ENCODE data around the gene CFHR5.
"Not testable (repeated sequence)": the region's sequence is repeated elsewhere in the genome, so short reads cannot be mapped to it uniquely, and the experiment has no call there.

The CFHR5 gene

DNA sequence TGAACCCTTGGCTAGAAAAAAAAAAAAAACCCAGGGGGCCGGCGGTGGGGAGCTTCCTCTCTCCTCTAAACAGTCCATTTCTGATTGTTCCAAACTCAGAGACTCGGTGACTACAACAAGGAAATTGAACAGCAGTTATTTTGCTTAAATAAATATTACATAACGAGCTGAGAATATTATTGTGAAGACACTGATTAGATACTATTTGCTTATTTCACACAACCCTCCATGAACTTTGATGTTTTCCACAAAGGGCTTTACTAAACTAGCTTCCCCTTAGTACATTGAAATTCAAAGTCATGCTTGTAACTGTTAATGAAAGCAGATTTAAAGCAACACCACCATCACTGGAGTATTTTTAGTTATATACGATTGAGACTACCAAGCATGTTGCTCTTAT is at the start of gene CFHR5:
Gene CFHR5 (plus strand): TSS at position 279 of the 400 bp plus-strand sequence. CDS start 109 bp downstream, at position 388.
- no peak for DNase-seq

DNA sequence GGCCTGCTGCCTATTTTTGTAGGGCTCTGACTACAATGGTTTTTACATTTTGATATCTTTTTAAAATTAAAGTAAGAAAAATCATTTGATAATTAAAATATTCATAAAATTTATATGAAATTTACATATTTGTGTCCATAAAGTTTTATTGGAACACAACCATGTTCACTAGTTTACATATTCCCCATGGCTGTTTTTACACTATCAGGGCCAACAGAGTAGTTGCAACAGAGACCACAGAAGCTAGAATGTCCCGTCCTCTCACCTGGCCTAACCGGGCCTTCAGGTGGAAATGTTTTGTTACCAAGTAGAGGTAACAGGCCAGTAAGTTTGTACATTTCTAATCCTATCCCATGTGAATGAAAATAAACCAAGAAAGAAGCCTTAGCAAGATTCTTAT is 44.5 kb upstream of the CFHR5 start:
- not testable (repeated sequence) for DNase-seq

GRCh38 chr1:196933531-196934189 is 43.7 kb upstream of the CFHR5 start:
- no peak for DNase-seq

DNA sequence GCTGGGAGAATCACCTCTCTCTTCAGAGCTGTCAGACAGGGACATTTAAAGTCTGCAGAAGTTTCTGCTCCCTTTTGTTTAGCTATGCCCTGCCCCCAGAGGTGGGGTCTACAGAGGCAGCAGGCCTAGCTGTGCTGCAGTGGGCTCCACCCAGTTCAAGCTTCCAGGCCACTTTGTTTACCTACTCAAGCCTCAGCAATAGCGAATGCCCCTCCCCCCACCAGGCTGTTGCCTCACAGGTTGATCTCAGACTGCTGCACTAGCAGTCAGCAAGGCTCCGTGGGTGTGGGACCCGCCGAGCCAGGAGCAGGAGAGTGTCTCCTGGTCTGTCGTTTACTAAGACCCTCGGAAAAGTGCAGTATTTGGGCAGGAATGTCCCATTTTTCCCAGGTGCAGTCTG is 35.9 kb upstream of the CFHR5 start:
- not testable (repeated sequence) for DNase-seq

DNA sequence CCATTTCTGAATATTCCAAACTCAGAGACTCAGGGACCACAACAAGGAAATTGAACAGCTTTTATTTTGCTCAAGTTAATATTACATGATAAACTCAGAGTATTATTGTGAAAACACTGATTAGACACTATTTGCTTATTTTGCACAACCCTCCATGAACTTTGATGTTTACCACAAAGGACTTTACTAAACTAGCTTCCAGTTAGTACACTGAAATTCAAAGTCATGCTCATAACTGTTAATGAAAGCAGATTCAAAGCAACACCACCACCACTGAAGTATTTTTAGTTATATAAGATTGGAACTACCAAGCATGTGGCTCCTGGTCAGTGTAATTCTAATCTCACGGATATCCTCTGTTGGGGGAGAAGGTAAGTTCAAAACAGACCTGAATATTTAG is 33.8 kb upstream of the CFHR5 start, which contains the start of gene CFHR2:
Gene CFHR2 (plus strand): TSS at position 171 of the 400 bp plus-strand sequence. CDS start 143 bp downstream, at position 314.
- not testable (repeated sequence) for DNase-seq

DNA sequence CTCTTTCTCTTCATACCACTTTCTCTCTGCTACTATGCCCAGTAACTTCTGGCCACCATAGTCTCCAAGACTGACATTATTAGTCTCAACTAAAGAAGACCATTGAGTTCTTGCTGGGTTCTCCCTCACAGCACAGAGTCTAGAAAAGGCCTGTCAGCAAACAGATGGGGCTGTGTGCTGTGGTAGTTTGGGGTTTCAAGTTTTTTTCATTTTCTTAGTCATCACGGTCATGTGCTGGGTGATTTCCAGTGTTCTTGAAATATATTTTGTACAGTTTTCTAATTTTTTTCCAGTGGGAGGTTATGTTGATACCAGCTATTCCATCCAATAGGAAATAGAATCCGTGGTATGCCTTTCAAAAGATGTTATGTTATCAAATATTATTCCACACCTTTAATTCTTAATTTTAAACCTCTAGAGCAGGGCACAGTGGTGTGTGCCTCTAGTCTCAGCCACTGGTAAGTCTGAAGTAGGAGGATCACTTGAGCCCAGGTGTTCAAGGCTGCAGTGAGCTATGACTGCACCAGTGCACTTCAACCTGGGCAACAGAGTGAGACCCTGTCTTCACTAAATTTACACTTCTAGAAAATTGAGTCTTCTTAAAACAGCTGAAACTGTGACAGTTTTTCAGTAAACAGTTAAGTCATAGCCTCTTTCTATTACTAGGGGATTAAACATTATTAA is 25.5 kb upstream of the CFHR5 start:
- no peak for DNase-seq

- no peak for DNase-seq
Measured at GRCh38 chr1:196954778-196955177, 22.6 kb upstream of the CFHR5 start.

GRCh38 chr1:196955926-196956325 is 21.4 kb upstream of the CFHR5 start:
- no peak for DNase-seq

- DNase-seq: no peak
Measured at GRCh38 chr1:196960854-196961253, 16.5 kb upstream of the CFHR5 start.

DNA sequence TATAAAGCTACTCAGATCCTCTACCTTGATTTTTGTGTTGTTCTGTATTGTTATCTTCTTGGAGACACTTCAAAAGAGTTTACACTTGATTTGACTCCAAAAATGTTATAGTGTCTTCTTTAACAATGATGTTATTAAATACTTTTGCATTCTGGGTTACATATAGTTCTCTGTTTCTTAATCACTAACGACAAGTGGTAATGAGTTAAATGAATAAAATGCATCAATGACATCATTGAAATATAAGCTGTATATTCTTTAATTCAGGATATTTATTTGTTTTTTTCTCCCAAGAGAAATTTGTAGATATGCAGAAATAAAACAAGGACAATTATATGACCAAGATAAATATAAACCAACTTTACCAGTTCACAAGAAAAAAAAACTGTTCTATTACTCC is 7.2 kb upstream of the CFHR5 start:
- no peak for DNase-seq

DNA sequence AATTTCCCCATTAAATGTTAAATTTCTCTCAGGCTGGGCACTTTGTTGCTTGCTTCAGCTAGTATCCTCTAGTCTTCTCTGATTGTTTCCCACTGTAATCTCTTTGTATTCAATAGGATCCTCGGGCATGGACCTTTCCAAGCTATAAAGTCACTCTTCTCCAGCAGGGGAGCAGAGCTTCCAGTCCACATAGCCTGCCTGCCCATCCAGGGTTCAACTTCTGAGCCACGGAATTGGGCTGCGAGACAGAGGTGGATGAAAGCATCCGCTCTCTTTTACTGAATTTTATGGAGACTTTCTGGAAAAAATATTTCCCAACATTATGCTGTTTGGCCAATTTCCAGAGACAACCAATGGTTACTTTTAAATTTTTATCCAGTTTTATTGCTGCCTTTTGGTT is 1.1 kb upstream of the CFHR5 start:
- no peak for DNase-seq

DNA sequence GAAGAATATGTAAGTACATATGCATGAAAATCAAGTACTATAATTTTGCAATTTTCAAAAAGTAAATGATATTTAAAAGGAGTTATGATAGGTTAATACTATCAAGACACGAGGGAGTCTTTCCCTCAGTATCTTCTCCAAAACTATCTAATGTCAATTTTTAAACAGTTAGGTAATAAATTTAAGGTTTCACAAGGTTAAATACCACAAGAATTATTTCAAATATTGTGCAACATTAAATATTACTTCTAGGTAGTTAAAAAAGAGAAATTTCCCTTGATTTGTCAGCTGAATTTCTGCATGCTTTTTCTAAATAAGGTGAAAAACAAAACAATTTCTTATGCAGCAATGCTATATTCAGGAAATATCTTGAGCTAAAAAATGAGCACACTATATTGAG is 3.5 kb downstream of the CFHR5 start:
- DNase-seq: no peak

- not testable (repeated sequence) for DNase-seq
Measured at GRCh38 chr1:196982247-196982646, 4.9 kb downstream of the CFHR5 start.

DNA sequence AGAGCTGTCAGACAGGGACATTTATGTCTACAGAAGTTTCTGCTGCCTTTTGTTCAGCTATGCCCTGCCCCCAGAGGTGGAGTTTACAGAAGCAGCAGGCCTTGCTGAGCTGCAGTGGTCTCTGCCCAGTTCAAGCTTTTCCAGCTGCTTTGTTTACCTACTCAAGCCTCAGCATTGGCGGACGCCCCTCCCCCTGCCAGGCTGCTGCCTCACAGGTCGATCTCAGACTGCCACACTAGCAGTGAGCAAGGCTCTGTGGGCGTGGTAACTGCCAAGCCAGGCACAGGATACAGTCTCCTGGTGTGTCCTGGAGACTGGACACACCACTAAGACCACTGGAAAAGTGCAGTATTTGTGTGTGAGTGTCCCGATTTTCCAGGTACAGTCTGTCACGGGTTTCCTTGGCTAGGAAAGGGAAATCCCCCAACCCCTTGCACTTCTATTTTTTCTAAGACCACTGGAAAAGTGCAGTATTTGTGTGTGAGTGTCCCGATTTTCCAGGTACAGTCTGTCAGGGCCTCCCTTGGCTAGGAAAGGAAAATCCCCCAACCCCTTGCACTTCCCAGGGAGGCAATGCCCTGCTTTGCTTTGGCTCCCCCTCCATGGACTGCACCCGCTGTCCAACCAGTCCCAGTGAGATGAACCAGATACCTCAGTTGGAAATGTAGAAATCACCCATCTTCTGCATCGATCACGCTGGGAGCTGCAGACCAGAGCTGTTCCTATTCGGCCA is 14.7 kb downstream of the CFHR5 start:
- DNase-seq: not testable (repeated sequence)

DNA sequence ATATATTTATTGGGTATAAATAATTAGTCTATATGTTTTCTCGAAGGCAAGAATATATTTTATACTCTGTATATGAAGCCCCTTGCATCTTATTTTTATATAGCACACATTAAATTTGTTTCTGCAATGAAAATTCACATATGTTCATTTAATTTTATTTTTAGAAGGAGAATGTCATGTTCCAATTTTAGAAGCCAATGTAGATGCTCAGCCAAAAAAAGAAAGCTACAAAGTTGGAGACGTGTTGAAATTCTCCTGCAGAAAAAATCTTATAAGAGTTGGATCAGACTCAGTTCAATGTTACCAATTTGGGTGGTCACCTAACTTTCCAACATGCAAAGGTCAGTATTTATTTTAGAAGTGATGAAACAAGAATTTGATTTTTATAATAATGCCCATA is 16.6 kb downstream of the CFHR5 start:
- no peak for DNase-seq

DNA sequence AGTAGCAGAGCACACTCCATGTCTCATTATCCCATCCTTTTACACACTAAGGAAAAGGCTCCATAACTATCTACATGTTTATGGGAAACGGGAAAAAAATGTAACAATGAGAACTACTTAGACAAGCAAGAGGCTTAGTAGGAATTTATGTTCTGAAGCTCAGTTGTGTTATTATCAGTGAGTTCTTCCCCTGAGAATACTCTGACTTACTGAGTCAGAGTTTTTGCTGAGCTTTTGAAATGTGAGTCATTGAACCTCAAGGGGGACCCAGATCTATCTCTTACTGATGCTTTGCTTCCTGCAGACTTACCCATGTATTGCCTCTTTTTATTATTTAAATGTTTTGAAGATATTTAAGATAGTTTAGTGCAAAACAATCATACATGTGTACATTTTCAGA is 20.1 kb downstream of the CFHR5 start:
- no peak for DNase-seq

DNA sequence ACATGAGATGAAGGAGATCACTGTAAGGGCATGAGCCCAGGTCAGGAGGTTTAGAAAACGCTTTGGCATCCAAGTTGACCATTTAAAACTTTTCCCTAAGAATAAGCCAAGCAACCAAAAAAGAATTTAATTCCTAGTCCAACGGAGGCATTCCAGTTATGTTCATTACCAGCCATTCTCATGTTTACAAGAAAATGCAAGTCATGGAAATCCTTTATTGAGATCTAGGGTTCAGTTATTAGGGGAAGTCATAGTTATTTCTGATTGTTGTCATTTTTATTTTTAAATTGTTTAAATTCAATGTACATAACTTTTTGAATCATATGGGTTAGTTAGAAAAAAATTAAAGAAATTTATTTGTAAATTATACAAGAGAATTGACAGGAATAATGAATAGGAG is 24.5 kb downstream of the CFHR5 start:
- no peak for DNase-seq

DNA sequence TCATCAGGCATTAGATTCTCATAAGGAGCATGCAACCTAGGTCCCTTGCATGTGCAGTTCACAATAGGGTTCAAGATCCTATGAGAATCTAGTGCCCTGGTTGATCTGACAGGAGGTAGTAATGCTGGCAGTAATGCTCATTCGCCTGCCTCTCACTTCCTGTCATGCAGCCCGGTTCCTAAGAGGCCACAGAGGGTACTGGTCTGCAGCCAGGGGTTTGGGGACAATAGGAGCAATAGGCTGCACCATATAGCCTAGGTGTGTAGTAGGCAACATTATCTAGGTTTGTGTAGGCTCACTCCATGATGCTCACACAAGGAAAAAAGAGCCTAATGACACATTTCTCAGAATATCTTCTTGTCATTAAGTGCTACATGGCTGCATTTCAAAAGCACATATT is 25.8 kb downstream of the CFHR5 start:
- DNase-seq: no peak

GRCh38 chr1:197008861-197009260 is 31.5 kb downstream of the CFHR5 start:
- no peak for DNase-seq

DNA sequence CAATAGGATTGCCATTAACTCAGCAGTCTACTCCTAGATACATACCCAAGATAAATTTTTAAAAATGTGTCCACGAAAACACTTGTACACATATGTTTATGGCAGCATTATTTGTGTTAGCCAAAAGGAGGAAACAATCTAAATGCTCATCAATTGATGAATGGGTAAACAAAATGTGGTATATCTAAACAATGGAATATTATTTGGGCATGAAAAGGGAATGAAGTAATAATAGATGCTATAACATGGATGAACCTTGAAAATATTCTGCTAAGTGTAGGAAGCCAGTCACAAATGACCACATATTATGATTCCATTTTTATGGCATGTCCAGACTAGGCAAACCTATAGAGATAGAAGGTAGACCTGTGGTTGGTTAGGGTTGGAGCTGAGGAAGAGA is 34.3 kb downstream of the CFHR5 start:
- no peak for DNase-seq

GRCh38 chr1:197013234-197013633 is 35.9 kb downstream of the CFHR5 start:
- no peak for DNase-seq

DNA sequence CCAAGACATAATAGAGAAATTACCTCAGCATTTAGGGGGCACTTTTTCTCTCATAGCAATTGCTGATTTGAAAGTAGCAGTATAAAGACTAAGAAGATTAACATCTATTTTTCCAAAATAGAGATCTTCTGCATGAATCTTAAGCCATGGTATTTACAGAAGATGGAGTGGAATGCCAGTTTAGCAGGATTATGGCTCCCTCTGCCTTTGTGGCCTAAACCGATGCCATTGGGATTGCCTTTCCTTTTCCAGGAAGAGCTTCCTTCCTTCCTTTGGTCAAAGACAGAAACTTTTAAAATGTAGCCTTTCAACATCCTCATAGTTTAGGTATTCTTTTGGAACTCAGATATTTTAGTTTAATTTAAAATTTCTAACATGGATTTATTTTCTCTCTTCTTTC is 39.4 kb downstream of the CFHR5 start:
- no peak for DNase-seq

DNA sequence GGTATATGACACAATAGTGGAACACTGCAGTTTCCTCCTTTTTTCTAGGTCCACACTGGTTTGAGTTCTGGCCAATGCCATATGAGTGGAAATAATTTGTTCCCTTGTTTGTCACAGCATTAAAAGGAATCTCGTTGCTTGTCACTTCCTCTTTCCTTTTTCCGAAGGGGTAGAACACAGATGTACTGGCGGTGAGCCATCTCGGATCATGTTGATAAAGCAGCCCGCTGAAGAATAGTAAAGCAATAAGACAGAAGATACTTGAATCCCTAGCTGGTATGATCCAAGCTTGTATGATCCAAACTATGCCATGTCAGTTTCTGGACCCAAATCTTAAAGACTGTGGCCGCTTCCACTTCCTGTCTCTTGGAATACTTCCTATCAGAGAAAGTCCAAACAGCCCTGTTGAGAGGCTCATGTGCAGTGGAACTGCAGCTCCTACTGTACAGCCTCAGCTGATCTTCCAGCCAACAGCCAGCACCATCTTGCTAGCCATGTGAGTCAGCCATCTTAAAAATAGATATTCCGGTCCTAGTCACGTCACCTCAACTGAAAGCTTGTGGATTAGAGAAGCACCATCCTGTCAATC is 40.3 kb downstream of the CFHR5 start:
- no peak for DNase-seq

DNA sequence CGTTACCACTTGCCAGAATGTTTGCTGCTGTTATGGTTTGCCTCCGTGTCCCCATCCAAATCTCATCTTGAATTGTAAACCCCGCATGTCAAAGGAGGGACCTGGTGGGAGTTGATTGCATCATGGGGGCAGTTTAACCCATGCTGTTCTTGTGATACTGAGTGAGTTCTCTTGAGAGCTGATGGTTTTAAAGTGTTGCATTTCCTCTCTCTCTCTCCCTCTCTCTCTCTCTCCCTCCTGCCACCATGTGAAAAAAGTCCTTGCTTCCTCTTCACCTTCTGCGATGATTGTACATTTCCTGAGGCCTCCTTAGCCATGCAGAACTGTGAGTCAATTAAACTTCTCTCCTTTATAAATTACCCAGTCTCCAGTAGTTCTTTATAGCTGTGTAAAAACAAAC is 44.4 kb downstream of the CFHR5 start:
- DNase-seq: no peak

Measured in hematopoietic multipotent progenitor cell treated with erythropoietin and hydrocortisone succinate and interleukin-3 and kit ligand, for 8 days (in vitro differentiated cells).